GM18868 (cell line): ENCODE results near the gene P3H3.

Experiments
- ATAC-seq: cut with Tn5 transposase; IDR thresholded peaks from one replicate; pipeline ENCODE4 v1.9.1; 2021; ENCODE audit warnings: mild to moderate bottlenecking, moderate library complexity; ENCODE audit not compliant: unreplicated experiment

Gene P3H3

GRCh38 chr12:6827982-6828780 is at the start of gene P3H3:
P3H3 (plus strand) TSS chr12:6828407; CDS start chr12:6828441, 34 bp downstream.
- no peak for ATAC-seq

- ATAC-seq, result peak; percentile 80
Observed at GRCh38 chr12:6778574-6779550, 49.3 kb upstream of the P3H3 start.

- ATAC-seq, result no peak
Observed at GRCh38 chr12:6779708-6780432, 48.3 kb upstream of the P3H3 start.

- no peak for ATAC-seq
Observed at GRCh38 chr12:6780573-6780972, 47.6 kb upstream of the P3H3 start.

GRCh38 chr12:6782119-6782518 is 46.1 kb upstream of the P3H3 start:
- ATAC-seq, result no peak

- ATAC-seq, result no peak
Observed at GRCh38 chr12:6782850-6783566, 45.2 kb upstream of the P3H3 start.

- no peak for ATAC-seq
Observed at GRCh38 chr12:6783828-6784227, 44.4 kb upstream of the P3H3 start.

- no peak for ATAC-seq
Observed at GRCh38 chr12:6784296-6784695, 43.9 kb upstream of the P3H3 start.

- no peak for ATAC-seq
Observed at GRCh38 chr12:6784761-6785160, 43.4 kb upstream of the P3H3 start.

GRCh38 chr12:6786416-6787094 is 41.7 kb upstream of the P3H3 start:
- no peak for ATAC-seq

GRCh38 chr12:6787309-6787708 is 40.9 kb upstream of the P3H3 start:
- ATAC-seq, result no peak

GRCh38 chr12:6788972-6789924 is 39.0 kb upstream of the P3H3 start, which contains the start of gene CD4:
CD4 (plus strand) TSS chr12:6789528; CDS start chr12:6800139, 10,611 bp downstream.
- no peak for ATAC-seq

GRCh38 chr12:6790496-6791150 is 37.6 kb upstream of the P3H3 start:
- no peak for ATAC-seq

- ATAC-seq, result no peak
Observed at GRCh38 chr12:6791931-6792520, 36.2 kb upstream of the P3H3 start.

GRCh38 chr12:6792522-6793201 is 35.5 kb upstream of the P3H3 start:
- ATAC-seq, result peak; percentile 50

GRCh38 chr12:6795088-6795487 is 33.1 kb upstream of the P3H3 start:
- no peak for ATAC-seq

GRCh38 chr12:6796576-6796975 is 31.6 kb upstream of the P3H3 start:
- ATAC-seq, result no peak
